Astrocyte (in vitro differentiated cells and primary cell): ENCODE data around the gene DLGAP3. TPM values are rescaled to one million over a fixed set of nuclear protein-coding genes. Genes with fewer than 3 reads are reported as not detected.

ENCODE experiments used
- DNase-seq: peaks from one replicate; pipeline ENCODE4 v3.0.0-alpha.2; 2010; ENCODE audit warnings: low read depth
- FAIRE-seq: peaks from 2 replicates; lab custom pipeline; 2011; peaks lifted over from hg19 to GRCh38; lab: Jason Lieb, UNC
- H2AFZ ChIP-seq: 2 replicates; pipeline ENCODE4 v1.6.0; 2012; ENCODE audit warnings: low read depth, low read length, inconsistent platforms
- H3K27ac ChIP-seq: 2 replicates; pipeline ENCODE4 v1.5.1; 2011; ENCODE audit warnings: low read depth, low read length, inconsistent platforms
- H3K27me3 ChIP-seq: 2 replicates; pipeline ENCODE4 v1.6.0; 2011; ENCODE audit warnings: low read length, inconsistent platforms; ENCODE audit not compliant: insufficient read depth
- H3K36me3 ChIP-seq: 2 replicates; pipeline ENCODE4 v1.5.1; 2011; ENCODE audit warnings: low read length, inconsistent platforms; ENCODE audit not compliant: insufficient read depth
- H3K4me1 ChIP-seq: 2 replicates; pipeline ENCODE4 v1.5.1; 2011; ENCODE audit warnings: low read length, inconsistent platforms; ENCODE audit not compliant: insufficient read depth
- H3K4me2 ChIP-seq: 2 replicates; pipeline ENCODE4 v1.6.0; 2012; ENCODE audit warnings: low read length, inconsistent platforms
- H3K4me3 ChIP-seq: 2 replicates; pipeline ENCODE4 v1.5.1; 2011; ENCODE audit warnings: low read depth, mild to moderate bottlenecking, low read length, inconsistent platforms; ENCODE audit not compliant: insufficient read depth
- H3K79me2 ChIP-seq: 2 replicates; pipeline ENCODE4 v1.6.0; 2012; ENCODE audit warnings: mild to moderate bottlenecking, low read length, inconsistent platforms; ENCODE audit not compliant: insufficient read depth
- H3K9ac ChIP-seq: 2 replicates; pipeline ENCODE4 v1.6.0; 2012; ENCODE audit warnings: mild to moderate bottlenecking, low read length, inconsistent platforms
- H3K9me3 ChIP-seq: 2 replicates; pipeline ENCODE4 v1.5.1; 2012; ENCODE audit warnings: low read depth, mild to moderate bottlenecking, low read length, inconsistent platforms; ENCODE audit not compliant: insufficient read depth
- H4K20me1 ChIP-seq: 2 replicates; pipeline ENCODE4 v1.6.0; 2012; ENCODE audit warnings: low read length, inconsistent platforms; ENCODE audit not compliant: insufficient read depth
- H3K27ac Mint-ChIP-seq: one replicate; pipeline ENCODE4 v1.8.0; 2021; ENCODE audit warnings: mild to moderate bottlenecking, mixed read lengths; ENCODE audit not compliant: unreplicated experiment
- H3K27me3 Mint-ChIP-seq: one replicate; pipeline ENCODE4 v1.8.0; 2021; ENCODE audit warnings: low read depth, mixed read lengths; ENCODE audit not compliant: unreplicated experiment
- H3K36me3 Mint-ChIP-seq: one replicate; pipeline ENCODE4 v1.8.0; 2021; ENCODE audit warnings: low read depth, mixed read lengths; ENCODE audit not compliant: unreplicated experiment
- H3K4me1 Mint-ChIP-seq: one replicate; pipeline ENCODE4 v1.8.0; 2021; ENCODE audit warnings: low read depth, mixed read lengths; ENCODE audit not compliant: unreplicated experiment
- H3K4me3 Mint-ChIP-seq: one replicate; pipeline ENCODE4 v1.8.0; 2021; ENCODE audit warnings: mild to moderate bottlenecking, moderate library complexity, mixed read lengths; ENCODE audit not compliant: unreplicated experiment
- H3K9me3 Mint-ChIP-seq: one replicate; pipeline ENCODE4 v1.8.0; 2021; ENCODE audit warnings: mild to moderate bottlenecking, mixed read lengths; ENCODE audit not compliant: unreplicated experiment
- CTCF ChIP-seq: IDR thresholded peaks from 2 replicates; pipeline ENCODE4 v1.5.1; 2011; ENCODE audit warnings: low read depth, mild to moderate bottlenecking, inconsistent platforms, low read length, moderate library complexity; ENCODE audit not compliant: insufficient read depth
- EZH2 ChIP-seq: IDR thresholded peaks from 2 replicates; pipeline ENCODE4 v1.6.1; 2012; ENCODE audit warnings: mild to moderate bottlenecking, low read length, inconsistent platforms; ENCODE audit not compliant: insufficient read depth
- total RNA-seq: library from RNA; stranded (reverse); gene quantifications from 2 replicates; pipeline ENCODE4 v1.2.1, GENCODE V29; 2021

The DLGAP3 gene
- total RNA-seq, 1 donor from 2014 or later = 2.7 TPM

GRCh38 chr1:34846265-34846664, 83.2 kb downstream of the DLGAP3 start:
- Mint-ChIP-seq H3K9me3 (no peaks in the 10 kb centered on the region), H3K4me1 (peaks cover 15% of the 10 kb centered on the region), H3K27me3 (no peaks in the 10 kb centered on the region), H3K4me3 (no peak overlapping the region), H3K36me3 (peaks cover 7% of the 10 kb centered on the region), H3K27ac (no peak overlapping the region)
- no peak for TF ChIP-seq CTCF
- no peak for TF ChIP-seq EZH2
- no peak overlapping the region for H3K4me2 ChIP-seq
- FAIRE-seq = no peak
- H3K9me3 ChIP-seq = no peaks in the 10 kb centered on the region
- H3K9ac ChIP-seq = no peak overlapping the region
- H3K27me3 ChIP-seq = no peaks in the 10 kb centered on the region
- peaks cover 35% of the 10 kb centered on the region for H4K20me1 ChIP-seq
- peaks cover 5% of the 10 kb centered on the region for H3K79me2 ChIP-seq
- H3K4me3 ChIP-seq = no peak overlapping the region
- no peak overlapping the region for H3K27ac ChIP-seq
- DNase-seq = no peak
- H3K36me3 ChIP-seq = peaks cover 6% of the 10 kb centered on the region
- H3K4me1 ChIP-seq = peaks cover 6% of the 10 kb centered on the region
- no peak overlapping the region for H2AFZ ChIP-seq

GRCh38 chr1:34845131-34845901, 84.1 kb downstream of the DLGAP3 start:
- Mint-ChIP-seq H3K9me3 (no peaks in the 10 kb centered on the region), H3K36me3 (peaks cover 7% of the 10 kb centered on the region), H3K27ac (no peak overlapping the region), H3K27me3 (no peaks in the 10 kb centered on the region), H3K4me3 (no peak overlapping the region), H3K4me1 (peaks cover 15% of the 10 kb centered on the region)
- no peaks in the 10 kb centered on the region for H3K36me3 ChIP-seq
- no peaks in the 10 kb centered on the region for H3K9me3 ChIP-seq
- H3K27me3 ChIP-seq = no peaks in the 10 kb centered on the region
- DNase-seq (no peak), FAIRE-seq (no peak)
- H3K4me3 ChIP-seq = no peak overlapping the region
- H3K79me2 ChIP-seq = no peaks in the 10 kb centered on the region
- H4K20me1 ChIP-seq = peaks cover 28% of the 10 kb centered on the region
- no peak overlapping the region for H3K9ac ChIP-seq
- H3K27ac ChIP-seq = no peak overlapping the region
- peaks cover 6% of the 10 kb centered on the region for H3K4me1 ChIP-seq
- H3K4me2 ChIP-seq = no peak overlapping the region
- no peak overlapping the region for H2AFZ ChIP-seq
- TF ChIP-seq CTCF (no peak), EZH2 (no peak)

GRCh38 chr1:34844252-34844634, 85.2 kb downstream of the DLGAP3 start:
- TF ChIP-seq EZH2 (no peak), CTCF (no peak)
- Histone ChIP-seq H3K4me3 (no peak overlapping the region), H3K36me3 (no peaks in the 10 kb centered on the region), H3K9me3 (no peaks in the 10 kb centered on the region), H3K4me1 (peaks cover 6% of the 10 kb centered on the region), H3K4me2 (no peak overlapping the region), H3K79me2 (no peaks in the 10 kb centered on the region), H3K9ac (no peak overlapping the region), H3K27ac (no peak overlapping the region), H3K27me3 (no peaks in the 10 kb centered on the region), H4K20me1 (peaks cover 25% of the 10 kb centered on the region), H2AFZ (no peak overlapping the region)
- Mint-ChIP-seq H3K4me1 (peaks cover 15% of the 10 kb centered on the region), H3K9me3 (no peaks in the 10 kb centered on the region), H3K36me3 (peaks cover 7% of the 10 kb centered on the region), H3K4me3 (no peak overlapping the region), H3K27me3 (no peaks in the 10 kb centered on the region), H3K27ac (no peak overlapping the region)
- no peak for FAIRE-seq
- no peak for DNase-seq
